Hepatocyte (in vitro differentiated cells): ENCODE data around the gene PLK5. TPM values are rescaled to one million over a fixed set of nuclear protein-coding genes. Genes with fewer than 3 reads are reported as not detected.
"Not testable (repeated sequence)": the region's sequence is repeated elsewhere in the genome, so short reads cannot be mapped to it uniquely, and the experiment has no call there.

ENCODE experiments used
- DNase-seq: peaks from one replicate; pipeline ENCODE4 v3.0.0-alpha.2; 2016; ENCODE audit warnings: low spot score
- H2AFZ ChIP-seq: fragments of 200-600 bp; sonication (generic); 2 replicates; pipeline ENCODE4 v1.6.0; 2016; ENCODE audit warnings: antibody characterized with exemption, mild to moderate bottlenecking
- H3K27ac ChIP-seq: fragments of 200-600 bp; sonication (generic); 2 replicates; pipeline ENCODE4 v1.5.1; 2016; ENCODE audit warnings: mild to moderate bottlenecking
- H3K27me3 ChIP-seq: fragments of 200-600 bp; sonication (generic); 2 replicates; pipeline ENCODE4 v1.6.1; 2016
- H3K36me3 ChIP-seq: fragments of 200-600 bp; sonication (generic); replicated peaks from 2 replicates; pipeline ENCODE4 v1.5.1; 2016; ENCODE audit warnings: low read depth; ENCODE audit not compliant: insufficient read depth
- H3K4me1 ChIP-seq: fragments of 200-600 bp; sonication (generic); 2 replicates; pipeline ENCODE4 v1.5.1; 2016; ENCODE audit warnings: mild to moderate bottlenecking, moderate library complexity; ENCODE audit not compliant: insufficient read depth
- H3K4me2 ChIP-seq: fragments of 200-600 bp; sonication (generic); 2 replicates; pipeline ENCODE4 v1.6.0; 2016
- H3K4me3 ChIP-seq: fragments of 200-600 bp; sonication (generic); 2 replicates; pipeline ENCODE4 v1.5.1; 2016; ENCODE audit warnings: mild to moderate bottlenecking
- H3K79me2 ChIP-seq: fragments of 200-600 bp; sonication (generic); 2 replicates; pipeline ENCODE4 v1.6.0; 2017; ENCODE audit warnings: mild to moderate bottlenecking
- H3K9me2 ChIP-seq: fragments of 200-600 bp; sonication (generic); replicated peaks from 2 replicates; pipeline ENCODE4 v1.6.0; 2017; ENCODE audit warnings: mild to moderate bottlenecking; ENCODE audit not compliant: insufficient read depth
- H3K9me3 ChIP-seq: fragments of 200-600 bp; sonication (generic); 2 replicates; pipeline ENCODE4 v1.5.1; 2016; ENCODE audit warnings: low read depth, mild to moderate bottlenecking
- H4K20me1 ChIP-seq: fragments of 200-600 bp; sonication (generic); 2 replicates; pipeline ENCODE4 v1.6.0; 2016; ENCODE audit warnings: mild to moderate bottlenecking; ENCODE audit not compliant: insufficient read depth, poor library complexity, severe bottlenecking
- EZH2 ChIP-seq: fragments of 200-600 bp; sonication (generic); IDR thresholded peaks from 2 replicates; pipeline ENCODE4 v1.6.1; 2016; ENCODE audit warnings: antibody characterized with exemption, mild to moderate bottlenecking, borderline replicate concordance
- EZH2phosphoT487 ChIP-seq: fragments of 200-600 bp; sonication (generic); IDR thresholded peaks from one replicate; pipeline ENCODE4 v1.6.1; 2018; ENCODE audit warnings: antibody characterized with exemption, mild to moderate bottlenecking, low read depth, moderate library complexity; ENCODE audit not compliant: unreplicated experiment, severe bottlenecking
- WGBS: methylation state at CpG from one replicate; pipeline ENCODE4 v1.1.6; 2016; ENCODE audit warnings: low lambda C conversion rate; ENCODE audit errors: missing lambda C conversion rate; 5-methylcytosine and 5-hydroxymethylcytosine counted together
- polyA plus RNA-seq: library from polyadenylated mRNA; unstranded; fragments of >200 nt; fragmentation: Nextera tagmentation; extraction: Ambion mirVana; gene quantifications from 2 replicates; pipeline ENCODE4 v1.2.1, GENCODE V29; 2016
- total RNA-seq: library from RNA; depleted of rRNA; stranded (reverse); fragments of >200 nt; gene quantifications from 2 replicates; pipeline ENCODE4 v1.2.3, GENCODE V29; 2014
- TF ChIP-seq, protein P1 (sequence below): fragments of 200-600 bp; sonication (generic); IDR thresholded peaks from 2 replicates; pipeline ENCODE4 v1.5.1; 2016; ENCODE audit warnings: antibody characterized with exemption, mild to moderate bottlenecking; ENCODE audit not compliant: poor library complexity

Gene PLK5
- total and polyA plus RNA-seq, 2 experiments from 2014 or later = 0.53 TPM; not detected in 1

DNA sequence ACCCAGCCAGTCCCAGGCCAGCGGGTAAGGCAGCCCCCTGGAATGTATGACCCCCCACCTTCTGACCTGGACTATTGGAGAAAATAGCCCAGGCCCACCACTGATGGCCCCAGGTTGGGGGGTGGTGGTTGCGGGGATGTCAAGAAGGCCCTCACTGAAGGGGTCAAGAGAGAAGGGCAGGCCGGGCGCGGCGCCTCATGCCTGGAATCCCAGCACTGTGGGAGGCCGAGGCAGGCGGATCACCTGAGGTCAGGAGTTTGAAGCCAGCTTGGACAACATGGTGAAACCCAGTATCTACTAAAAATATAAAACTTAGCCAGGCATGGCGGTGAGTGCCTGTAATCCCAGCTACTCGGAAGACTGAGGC, 9.6 kb upstream of the PLK5 start:
- no peak for TF ChIP-seq EZH2
- WGBS = 82% methylated on average over 10 of the region's 10 CpGs
- Histone ChIP-seq H3K79me2 (peaks cover 13% of the 10 kb centered on the region), H2AFZ (no peak overlapping the region), H3K9me2 (no peaks in the 10 kb centered on the region), H3K4me1 (peaks cover 35% of the 10 kb centered on the region), H3K4me2 (no peak overlapping the region), H3K27ac (no peak overlapping the region), H3K9me3 (no peaks in the 10 kb centered on the region), H4K20me1 (no peaks in the 10 kb centered on the region), H3K27me3 (no peaks in the 10 kb centered on the region), H3K36me3 (no peaks in the 10 kb centered on the region), H3K4me3 (no peak overlapping the region)
- no peak for DNase-seq

DNA sequence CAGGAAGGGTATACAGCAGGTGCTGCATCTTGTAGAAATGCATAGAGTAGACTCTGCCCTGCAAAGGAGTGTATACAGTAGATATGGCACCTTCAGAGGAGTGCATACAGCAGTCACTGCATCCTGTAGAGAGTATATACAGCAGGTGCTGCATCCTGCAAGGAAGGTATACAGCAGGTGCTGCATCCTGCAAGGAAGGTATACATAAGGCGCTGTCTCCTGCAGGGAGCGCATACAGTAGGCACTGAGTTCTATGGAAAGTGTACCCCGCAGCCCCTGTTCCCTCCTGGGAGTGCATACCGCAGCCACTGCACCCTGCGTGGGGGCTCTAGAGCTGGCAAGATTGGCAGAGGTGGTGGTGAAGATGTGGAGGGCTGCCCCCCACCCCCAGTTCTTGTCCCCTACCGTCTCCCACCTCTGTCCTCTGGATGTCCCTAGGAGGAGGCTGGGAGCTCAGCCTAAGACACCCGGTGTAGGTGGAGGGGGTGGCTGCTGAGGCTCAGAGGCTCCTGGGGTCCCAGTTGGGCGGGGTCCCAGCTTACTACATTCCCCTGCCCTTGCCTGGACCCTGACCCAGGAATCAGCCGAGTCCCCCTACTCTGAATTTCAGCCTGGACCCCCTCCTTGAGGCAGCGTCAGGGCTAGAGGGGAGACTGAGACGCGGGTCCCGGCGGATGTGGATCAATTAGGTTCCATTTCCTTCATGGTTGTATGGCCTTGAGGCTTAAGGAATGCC, 8.7 kb upstream of the PLK5 start:
- Histone ChIP-seq H3K9me2 (no peaks in the 10 kb centered on the region), H4K20me1 (no peaks in the 10 kb centered on the region), H2AFZ (no peak overlapping the region), H3K36me3 (no peaks in the 10 kb centered on the region), H3K9me3 (no peaks in the 10 kb centered on the region), H3K27me3 (no peaks in the 10 kb centered on the region), H3K4me2 (no peak overlapping the region), H3K4me3 (no peak overlapping the region), H3K79me2 (peaks cover 13% of the 10 kb centered on the region), H3K27ac (no peak overlapping the region), H3K4me1 (peaks cover 26% of the 10 kb centered on the region)
- DNase-seq = no peak
- TF ChIP-seq, protein P1, sequence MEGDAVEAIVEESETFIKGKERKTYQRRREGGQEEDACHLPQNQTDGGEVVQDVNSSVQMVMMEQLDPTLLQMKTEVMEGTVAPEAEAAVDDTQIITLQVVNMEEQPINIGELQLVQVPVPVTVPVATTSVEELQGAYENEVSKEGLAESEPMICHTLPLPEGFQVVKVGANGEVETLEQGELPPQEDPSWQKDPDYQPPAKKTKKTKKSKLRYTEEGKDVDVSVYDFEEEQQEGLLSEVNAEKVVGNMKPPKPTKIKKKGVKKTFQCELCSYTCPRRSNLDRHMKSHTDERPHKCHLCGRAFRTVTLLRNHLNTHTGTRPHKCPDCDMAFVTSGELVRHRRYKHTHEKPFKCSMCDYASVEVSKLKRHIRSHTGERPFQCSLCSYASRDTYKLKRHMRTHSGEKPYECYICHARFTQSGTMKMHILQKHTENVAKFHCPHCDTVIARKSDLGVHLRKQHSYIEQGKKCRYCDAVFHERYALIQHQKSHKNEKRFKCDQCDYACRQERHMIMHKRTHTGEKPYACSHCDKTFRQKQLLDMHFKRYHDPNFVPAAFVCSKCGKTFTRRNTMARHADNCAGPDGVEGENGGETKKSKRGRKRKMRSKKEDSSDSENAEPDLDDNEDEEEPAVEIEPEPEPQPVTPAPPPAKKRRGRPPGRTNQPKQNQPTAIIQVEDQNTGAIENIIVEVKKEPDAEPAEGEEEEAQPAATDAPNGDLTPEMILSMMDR = no peak
- no peak for TF ChIP-seq EZH2phosphoT487
- no peak for TF ChIP-seq EZH2
- WGBS = 85% methylated on average over 14 of the region's 14 CpGs

DNA sequence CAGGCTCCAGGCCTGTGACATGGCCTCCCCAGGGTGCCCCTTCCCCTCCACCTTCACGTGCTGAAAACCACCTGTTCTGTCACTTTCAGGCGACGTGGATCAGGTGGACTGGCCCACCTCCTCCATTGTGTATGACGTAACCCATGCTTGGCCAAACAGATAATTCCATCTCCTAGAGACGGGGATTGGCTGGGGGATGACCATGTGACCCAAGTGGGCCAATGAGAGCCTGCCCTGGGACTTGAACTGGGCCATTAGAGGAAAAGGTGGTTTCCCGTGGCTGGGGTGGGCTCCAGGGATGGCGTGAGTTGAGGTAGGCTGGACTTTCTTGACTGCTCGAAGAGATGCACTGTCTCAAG, 7.5 kb upstream of the PLK5 start:
- H2AFZ ChIP-seq = no peak overlapping the region
- H3K27me3 ChIP-seq = no peaks in the 10 kb centered on the region
- no peaks in the 10 kb centered on the region for H4K20me1 ChIP-seq
- TF ChIP-seq, protein P1 = no peak
- TF ChIP-seq EZH2 (no peak), EZH2phosphoT487 (no peak)
- WGBS = 83% methylated on average over 8 of the region's 8 CpGs
- no peak for DNase-seq
- H3K27ac ChIP-seq = no peak overlapping the region
- H3K9me3 ChIP-seq = no peaks in the 10 kb centered on the region
- no peak overlapping the region for H3K4me3 ChIP-seq
- H3K4me2 ChIP-seq = no peak overlapping the region
- peaks cover 13% of the 10 kb centered on the region for H3K79me2 ChIP-seq
- H3K4me1 ChIP-seq = peaks cover 14% of the 10 kb centered on the region
- H3K36me3 ChIP-seq = no peaks in the 10 kb centered on the region
- no peaks in the 10 kb centered on the region for H3K9me2 ChIP-seq

DNA sequence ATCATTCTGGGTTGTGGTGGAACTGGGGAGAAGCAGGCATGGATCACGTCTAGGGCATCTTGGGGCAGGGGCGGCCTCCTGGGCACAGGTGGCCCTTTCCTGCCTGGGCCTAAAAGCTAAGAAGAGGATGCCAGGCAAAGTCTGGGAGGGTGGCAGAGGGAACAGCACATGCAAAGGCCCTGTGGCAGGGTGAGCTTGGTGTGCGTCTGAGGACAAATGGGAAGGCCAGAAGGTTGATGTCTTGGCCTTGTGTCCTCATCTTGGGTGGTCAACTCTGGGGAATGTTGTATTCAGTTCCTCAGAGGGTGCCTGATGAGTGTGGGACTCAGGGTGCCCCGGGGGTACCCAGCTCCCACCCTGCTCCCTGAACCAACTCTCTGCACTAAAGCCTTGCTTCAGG, 5.4 kb upstream of the PLK5 start:
- 85% methylated on average over 4 of the region's 4 CpGs for WGBS
- no peaks in the 10 kb centered on the region for H3K9me2 ChIP-seq
- H3K36me3 ChIP-seq = no peaks in the 10 kb centered on the region
- H4K20me1 ChIP-seq = no peaks in the 10 kb centered on the region
- no peak overlapping the region for H3K27ac ChIP-seq
- no peak for DNase-seq
- H3K4me3 ChIP-seq = no peak overlapping the region
- H3K4me2 ChIP-seq = no peak overlapping the region
- H3K9me3 ChIP-seq = no peaks in the 10 kb centered on the region
- H3K27me3 ChIP-seq = peaks cover 9% of the 10 kb centered on the region
- H3K79me2 ChIP-seq = no peaks in the 10 kb centered on the region
- no peak overlapping the region for H2AFZ ChIP-seq
- TF ChIP-seq EZH2 (no peak), EZH2phosphoT487 (no peak)
- TF ChIP-seq, protein P1 = no peak
- peaks cover 4% of the 10 kb centered on the region for H3K4me1 ChIP-seq

DNA sequence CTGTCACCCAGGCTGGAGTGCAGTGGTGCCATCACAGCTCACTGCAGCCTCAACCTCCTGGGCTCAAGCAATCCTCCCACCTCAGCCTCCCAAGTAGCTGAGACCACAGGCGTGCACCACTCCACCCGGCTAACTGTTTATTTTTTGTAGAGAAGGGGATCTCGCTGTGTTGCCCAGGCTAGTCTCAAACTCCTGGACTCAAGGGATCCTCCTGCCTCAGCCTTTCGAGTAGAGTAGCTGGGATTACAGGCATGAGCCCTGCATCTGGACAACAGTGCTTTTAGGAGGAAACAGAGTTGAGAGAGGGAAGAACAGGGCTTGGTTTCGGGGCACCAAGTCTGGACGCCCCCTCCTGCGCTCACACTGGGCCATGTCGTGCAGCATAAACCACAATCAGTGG, 4.1 kb upstream of the PLK5 start:
- not testable (repeated sequence) for H3K9me3 ChIP-seq, H3K79me2 ChIP-seq, H3K4me3 ChIP-seq, DNase-seq, H4K20me1 ChIP-seq, H3K4me2 ChIP-seq, H3K9me2 ChIP-seq, H3K4me1 ChIP-seq, H3K27ac ChIP-seq, H3K36me3 ChIP-seq, H2AFZ ChIP-seq
- H3K27me3 ChIP-seq = peaks cover 17% of the 10 kb centered on the region
- 94% methylated on average over 8 of the region's 8 CpGs for WGBS
